Right forelimb (tissue), 1 donor: ENCODE measurements around the gene CXorf58.

Experiments
- DNase-seq: peaks from one replicate; pipeline ENCODE4 v3.0.0-alpha.2; 2018

The CXorf58 gene

GRCh38 chrX:23901060-23901459 lies 6.7 kb upstream of the CXorf58 start:
- no peak for DNase-seq

- no peak for DNase-seq
Measured at GRCh38 chrX:23901805-23902204, 6.0 kb upstream of the CXorf58 start.

- no peak for DNase-seq
Measured at GRCh38 chrX:23902419-23902818, 5.4 kb upstream of the CXorf58 start.

DNA sequence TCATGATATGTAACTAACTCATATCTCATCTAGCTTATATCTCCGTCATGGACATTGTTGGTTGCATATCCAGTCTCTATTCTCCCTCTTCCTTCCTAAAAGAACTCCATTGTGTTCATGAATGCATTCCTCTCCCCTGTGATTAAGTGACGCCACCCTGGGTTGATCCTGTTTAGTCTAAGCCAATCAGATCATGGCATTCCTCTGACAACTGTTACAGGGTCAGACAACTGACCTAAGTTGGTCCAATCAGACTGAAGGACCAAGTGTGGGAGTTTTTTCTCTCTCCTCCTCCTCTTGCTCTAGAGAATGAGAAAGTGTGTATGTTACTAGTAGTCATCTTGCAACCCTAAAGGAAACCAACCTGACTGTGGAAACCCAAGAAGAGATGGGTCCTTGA lies 3.7 kb upstream of the CXorf58 start:
- no peak for DNase-seq

DNA sequence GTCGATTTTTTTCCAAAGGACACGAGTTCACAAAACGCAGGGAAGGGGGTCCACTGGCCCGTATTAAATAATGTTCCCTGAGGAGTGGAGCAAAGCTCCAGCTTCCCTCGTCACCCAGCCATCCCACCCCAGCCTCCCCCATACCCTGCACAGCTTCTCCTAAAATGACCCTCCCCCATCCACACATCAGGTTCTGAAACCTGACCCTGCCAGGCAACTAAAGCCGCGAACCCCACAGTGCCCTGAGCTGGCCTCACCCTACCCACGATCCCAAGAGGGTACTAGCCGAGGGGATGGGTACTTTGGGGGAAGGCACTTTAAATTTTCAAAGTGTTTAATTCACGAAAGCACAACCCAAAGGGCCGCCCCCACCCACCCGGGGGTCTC lies 702 bp upstream of the CXorf58 start:
- no peak for DNase-seq

GRCh38 chrX:23908219-23909004 lies 606 bp downstream of the CXorf58 start:
- no peak for DNase-seq

GRCh38 chrX:23911126-23911835 lies 3.5 kb downstream of the CXorf58 start:
- no peak for DNase-seq

DNA sequence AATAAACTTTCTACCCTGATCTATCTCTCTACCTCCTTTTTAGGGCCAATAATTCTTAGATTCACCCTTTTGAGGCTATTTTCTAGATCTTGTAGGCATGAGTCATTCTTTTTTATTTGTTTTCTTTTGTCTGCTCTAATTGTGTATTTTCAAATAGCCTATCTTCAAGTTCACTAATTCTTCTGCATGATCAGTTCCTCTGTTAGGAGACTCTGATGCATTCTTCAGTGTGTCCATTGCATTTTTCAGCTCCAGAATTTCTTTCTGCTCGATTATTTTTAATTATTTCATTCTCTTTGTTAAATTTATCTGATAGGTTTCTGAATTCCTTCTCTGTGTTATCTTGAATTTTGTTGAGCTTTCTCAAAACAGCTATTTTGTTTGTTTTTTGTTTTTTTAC lies 11.3 kb downstream of the CXorf58 start:
- DNase-seq: no peak

DNA sequence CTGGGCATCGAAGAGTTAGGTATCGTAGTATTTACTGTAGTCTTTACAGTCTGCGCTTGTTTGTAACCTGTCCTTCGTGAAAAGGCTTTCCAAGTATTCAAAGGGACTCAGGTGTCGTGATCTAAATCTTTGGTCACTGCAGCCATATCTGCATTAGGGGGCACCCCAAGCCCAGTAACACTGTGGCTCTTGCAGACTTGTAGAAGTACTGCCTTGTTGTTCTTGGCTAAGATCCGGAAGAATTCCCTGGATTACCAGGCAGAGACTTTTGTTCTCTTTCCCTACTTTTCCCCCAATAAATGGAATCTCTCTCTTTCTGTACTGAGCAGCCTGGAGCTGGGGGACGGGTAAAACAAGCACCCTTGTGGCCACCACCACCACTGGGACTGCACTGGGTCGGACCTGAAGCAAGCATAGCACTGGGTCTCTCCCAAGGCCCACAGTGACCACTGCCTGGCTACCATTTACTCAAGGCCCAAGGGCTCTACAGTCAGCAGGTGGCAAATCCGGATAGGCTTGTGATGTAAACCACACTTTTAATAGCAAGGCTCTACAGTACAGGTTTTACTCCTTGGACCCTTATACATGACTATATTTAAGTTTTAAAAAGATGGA lies 12.0 kb downstream of the CXorf58 start:
- no peak for DNase-seq

DNA sequence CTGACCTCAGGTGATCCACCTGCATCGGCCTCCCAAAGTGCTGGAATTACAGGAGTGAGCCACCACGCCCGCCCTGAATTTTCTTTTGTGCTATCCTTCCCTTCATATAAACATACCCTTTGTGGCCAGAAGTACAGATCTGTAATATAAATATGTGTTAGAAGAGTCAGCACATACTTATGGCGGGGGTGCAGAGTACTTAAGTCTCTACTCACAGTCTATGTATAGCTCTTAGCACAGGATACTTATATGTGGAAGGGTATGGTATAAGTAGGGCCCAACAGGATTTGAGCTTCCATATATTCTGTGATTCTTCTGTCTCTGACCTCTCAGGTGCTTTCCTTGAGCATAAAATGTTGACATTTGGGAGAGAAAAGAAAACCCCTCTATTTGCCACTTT lies 18.2 kb downstream of the CXorf58 start:
- DNase-seq: no peak

- no peak for DNase-seq
Measured at GRCh38 chrX:23930894-23931604, 23.2 kb downstream of the CXorf58 start.

DNA sequence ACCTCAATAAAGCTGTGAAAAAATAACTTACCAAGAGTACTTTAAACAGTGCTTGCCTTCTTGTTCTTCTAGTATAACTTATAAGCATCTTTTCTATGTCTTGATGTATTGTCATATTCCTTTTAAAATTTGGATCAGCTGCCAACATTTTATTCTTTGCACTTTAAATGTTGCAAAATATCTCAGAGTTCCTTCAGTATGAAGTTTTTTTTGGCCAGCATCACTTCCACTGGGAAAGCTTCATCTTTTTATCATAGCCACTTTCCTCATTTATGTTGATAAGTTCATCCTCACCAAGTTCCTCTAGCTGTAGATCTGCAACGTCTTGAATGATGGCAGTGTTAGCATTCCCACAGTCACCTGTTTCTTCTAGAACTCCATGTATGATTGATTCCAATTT lies 24.2 kb downstream of the CXorf58 start:
- DNase-seq: no peak

- no peak for DNase-seq
Measured at GRCh38 chrX:23935106-23935505, 27.3 kb downstream of the CXorf58 start.

GRCh38 chrX:23936180-23936579 lies 28.4 kb downstream of the CXorf58 start:
- DNase-seq: no peak

DNA sequence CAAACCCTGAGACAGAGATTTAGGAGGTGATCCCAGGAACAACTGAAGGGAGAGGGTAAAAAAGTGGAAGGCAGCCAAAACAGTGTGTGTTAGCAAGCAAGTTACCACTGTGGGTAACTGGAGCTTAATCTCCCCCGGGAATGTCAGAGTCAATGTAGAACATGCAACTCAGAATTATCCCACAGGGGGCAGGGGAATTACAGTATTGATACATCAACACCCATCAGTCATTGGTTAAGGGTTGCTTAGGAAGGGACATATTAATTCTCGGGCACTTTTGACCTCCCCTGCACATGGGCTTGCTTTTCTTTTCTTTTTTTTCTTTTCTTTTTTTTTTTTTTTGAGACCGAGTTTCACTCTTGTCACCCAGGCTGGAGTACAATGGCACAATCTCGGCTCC lies 29.3 kb downstream of the CXorf58 start:
- no peak for DNase-seq

- DNase-seq: no peak
Measured at GRCh38 chrX:23938690-23939089, 30.9 kb downstream of the CXorf58 start.

- no peak for DNase-seq
Measured at GRCh38 chrX:23939203-23939602, 31.4 kb downstream of the CXorf58 start.

GRCh38 chrX:23944234-23944633 lies 36.4 kb downstream of the CXorf58 start:
- no peak for DNase-seq

DNA sequence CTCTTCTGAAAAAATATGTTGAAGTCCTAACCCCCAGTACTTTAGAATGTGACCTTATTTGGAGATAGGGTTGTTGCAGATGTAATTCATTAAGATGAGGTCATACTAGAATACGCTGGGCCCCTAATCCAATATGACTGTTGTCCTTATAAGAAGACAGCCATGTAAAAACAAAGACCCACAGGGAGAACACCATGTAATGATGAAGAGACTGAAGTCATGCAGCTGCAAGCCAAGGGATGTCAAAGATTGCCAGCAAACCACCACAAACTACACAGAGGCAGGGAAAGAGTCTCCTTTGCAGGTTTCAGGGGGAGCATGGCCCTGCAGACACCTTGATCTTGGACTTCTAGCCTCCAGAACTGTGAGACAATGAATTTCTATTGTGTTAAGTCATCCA lies 37.4 kb downstream of the CXorf58 start:
- no peak for DNase-seq

GRCh38 chrX:23952391-23952790 lies 44.6 kb downstream of the CXorf58 start:
- no peak for DNase-seq

GRCh38 chrX:23952984-23953907 lies 45.4 kb downstream of the CXorf58 start:
- no peak for DNase-seq

DNA sequence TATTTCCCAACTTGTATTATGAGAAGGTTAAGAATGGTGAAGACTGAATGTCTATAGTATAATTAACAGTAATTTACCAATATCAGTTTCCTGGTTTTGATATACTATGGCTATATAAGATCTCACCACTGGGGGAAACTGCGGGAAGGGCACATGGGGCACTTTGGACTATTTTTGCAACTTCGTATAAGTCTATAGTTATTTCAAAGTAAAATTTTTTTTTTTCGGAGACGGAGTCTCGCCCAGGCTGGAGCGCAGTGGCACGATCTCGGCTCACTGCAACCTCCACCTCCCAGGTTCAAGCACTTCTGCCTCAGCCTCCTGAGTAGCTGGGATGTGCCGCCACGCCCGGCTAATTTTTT lies 46.1 kb downstream of the CXorf58 start:
- DNase-seq: no peak
